Superior temporal gyrus (tissue), 1 donor: ENCODE measurements around the gene COA1.
"Not testable (repeated sequence)": the region's sequence is repeated elsewhere in the genome, so short reads cannot be mapped to it uniquely, and the experiment has no call there.

Experiments
- DNase-seq: peaks from one replicate; pipeline ENCODE4 v3.0.0-alpha.2; 2016; ENCODE audit errors: extremely low spot score

The COA1 gene

GRCh38 chr7:43628431-43628830, 100.9 kb downstream of the COA1 start:
- no peak for DNase-seq

- DNase-seq: not testable (repeated sequence)
These were observed 101.5 kb downstream of the COA1 start for GRCh38 chr7:43627798-43628197.

- no peak for DNase-seq
These were observed 102.6 kb downstream of the COA1 start for GRCh38 chr7:43626695-43627094.

- DNase-seq: no peak
These were observed 103.3 kb downstream of the COA1 start for GRCh38 chr7:43625980-43626379.

- DNase-seq: no peak
These were observed 103.9 kb downstream of the COA1 start for GRCh38 chr7:43625453-43625852.

- DNase-seq: no peak
These were observed 105.2 kb downstream of the COA1 start for GRCh38 chr7:43624156-43624555.

- DNase-seq: no peak
These were observed 107.4 kb downstream of the COA1 start for GRCh38 chr7:43621729-43622448.

- DNase-seq: no peak
These were observed 109.9 kb downstream of the COA1 start for GRCh38 chr7:43619213-43620012.

GRCh38 chr7:43618073-43618472, 111.2 kb downstream of the COA1 start:
- no peak for DNase-seq

- no peak for DNase-seq
These were observed 112.3 kb downstream of the COA1 start for GRCh38 chr7:43616977-43617376.

- DNase-seq: no peak
These were observed 113.7 kb downstream of the COA1 start for GRCh38 chr7:43615558-43616145.

GRCh38 chr7:43612599-43613589, 116.4 kb downstream of the COA1 start:
- DNase-seq: peak; percentile 23

- no peak for DNase-seq
These were observed 117.2 kb downstream of the COA1 start for GRCh38 chr7:43612128-43612527.

GRCh38 chr7:43609097-43609496, 120.2 kb downstream of the COA1 start:
- DNase-seq: no peak

- DNase-seq: no peak
These were observed 125.1 kb downstream of the COA1 start for GRCh38 chr7:43604251-43604650.

GRCh38 chr7:43602256-43602655, 127.1 kb downstream of the COA1 start:
- DNase-seq: no peak

GRCh38 chr7:43600056-43600455, 129.3 kb downstream of the COA1 start:
- DNase-seq: no peak

GRCh38 chr7:43596426-43596825, 132.9 kb downstream of the COA1 start:
- DNase-seq: not testable (repeated sequence)

GRCh38 chr7:43594020-43594419, 135.3 kb downstream of the COA1 start:
- DNase-seq: no peak

- no peak for DNase-seq
These were observed 136.3 kb downstream of the COA1 start for GRCh38 chr7:43593010-43593409.

- DNase-seq: no peak
These were observed 137.0 kb downstream of the COA1 start for GRCh38 chr7:43592326-43592725.
